ENCODE data around the gene VAT1L. TPM values are rescaled to one million over a fixed set of nuclear protein-coding genes. Genes with fewer than 3 reads are reported as not detected.

Gene VAT1L
- total RNA-seq, 1 donor from 2014 or later, result 0.32 TPM

GRCh38 chr16:77748421-77749005 is 39.9 kb upstream of the VAT1L start:
- intact Hi-C loops (cut with DNase I), result no loop called here
- Histone ChIP-seq H3K27ac (no peak overlapping the region), H3K4me3 (no peak overlapping the region), H3K9me3 (no peaks in the 10 kb centered on the region), H3K4me1 (no peaks in the 10 kb centered on the region), H3K27me3 (no peaks in the 10 kb centered on the region), H3K36me3 (no peaks in the 10 kb centered on the region)
- no peak for DNase-seq
- ATAC-seq, result no peak
- TF ChIP-seq CTCF (IDR thresholded peaks at IDR 0.05), result no peak

GRCh38 chr16:77749415-77749814 is 38.9 kb upstream of the VAT1L start:
- intact Hi-C loops (cut with DNase I), result no loop called here
- Histone ChIP-seq H3K27me3 (no peaks in the 10 kb centered on the region), H3K27ac (no peak overlapping the region), H3K9me3 (no peaks in the 10 kb centered on the region), H3K4me1 (no peaks in the 10 kb centered on the region), H3K36me3 (no peaks in the 10 kb centered on the region), H3K4me3 (no peak overlapping the region)
- no peak for DNase-seq
- no peak for ATAC-seq
- TF ChIP-seq CTCF (IDR thresholded peaks at IDR 0.05), result no peak

GRCh38 chr16:77758046-77758445 is 30.3 kb upstream of the VAT1L start:
- intact Hi-C loops (cut with DNase I), result no loop called here

GRCh38 chr16:77758508-77758907 is 29.9 kb upstream of the VAT1L start:
- TF ChIP-seq CTCF (IDR thresholded peaks at IDR 0.05), result no peak
- Histone ChIP-seq H3K9me3 (no peaks in the 10 kb centered on the region), H3K4me3 (no peak overlapping the region), H3K4me1 (no peaks in the 10 kb centered on the region), H3K27me3 (no peaks in the 10 kb centered on the region), H3K27ac (no peak overlapping the region), H3K36me3 (no peaks in the 10 kb centered on the region)
- intact Hi-C loops (cut with DNase I), result no loop called here
- no peak for DNase-seq
- ATAC-seq, result no peak

More at GRCh38 chr16:77758046-77758445, 30.3 kb upstream of the VAT1L start:
- H3K27ac ChIP-seq, result no peak overlapping the region
- TF ChIP-seq CTCF (IDR thresholded peaks at IDR 0.05), result no peak
- no peaks in the 10 kb centered on the region for H3K27me3 ChIP-seq
- ATAC-seq (no peak), DNase-seq (no peak)
- no peaks in the 10 kb centered on the region for H3K4me1 ChIP-seq
- no peaks in the 10 kb centered on the region for H3K9me3 ChIP-seq
- no peaks in the 10 kb centered on the region for H3K36me3 ChIP-seq
- no peak overlapping the region for H3K4me3 ChIP-seq

- no peak for DNase-seq
- intact Hi-C loops (cut with DNase I), result no loop called here
- no peak for TF ChIP-seq CTCF (IDR thresholded peaks at IDR 0.05)
- Histone ChIP-seq H3K36me3 (no peaks in the 10 kb centered on the region), H3K27ac (no peak overlapping the region), H3K4me1 (no peaks in the 10 kb centered on the region), H3K4me3 (no peak overlapping the region), H3K9me3 (no peaks in the 10 kb centered on the region), H3K27me3 (no peaks in the 10 kb centered on the region)
- no peak for ATAC-seq
Measured at GRCh38 chr16:77759201-77759600, 29.2 kb upstream of the VAT1L start.

GRCh38 chr16:77759821-77760220 is 28.5 kb upstream of the VAT1L start:
- Histone ChIP-seq H3K9me3 (no peaks in the 10 kb centered on the region), H3K4me1 (no peaks in the 10 kb centered on the region), H3K36me3 (no peaks in the 10 kb centered on the region), H3K27me3 (no peaks in the 10 kb centered on the region), H3K4me3 (no peak overlapping the region), H3K27ac (no peak overlapping the region)
- no peak for ATAC-seq
- DNase-seq, result no peak
- intact Hi-C loops (cut with DNase I), result no loop called here
- TF ChIP-seq CTCF (IDR thresholded peaks at IDR 0.05), result no peak
